Measurements from ENCODE around the gene GCAT.

The GCAT gene

GRCh38 chr22:37807410-37808293 is at the start of gene GCAT:
Gene GCAT, plus strand, starts transcription at chr22:37807934. Its CDS starts 34 bp downstream, at chr22:37807968.
- peak; percentile 98 for DNase-seq

- no peak for DNase-seq
Measured at GRCh38 chr22:37758694-37759093, 49.0 kb upstream of the GCAT start.

GRCh38 chr22:37759281-37759680 is 48.5 kb upstream of the GCAT start:
- no peak for DNase-seq

- DNase-seq: no peak
Measured at GRCh38 chr22:37760152-37760551, 47.6 kb upstream of the GCAT start.

- no peak for DNase-seq
Measured at GRCh38 chr22:37762389-37762836, 45.3 kb upstream of the GCAT start.

- DNase-seq: no peak
Measured at GRCh38 chr22:37763012-37763411, 44.7 kb upstream of the GCAT start.

GRCh38 chr22:37763652-37764051 is 44.1 kb upstream of the GCAT start:
- peak; percentile 68 for DNase-seq

GRCh38 chr22:37764622-37765021 is 43.1 kb upstream of the GCAT start:
- DNase-seq: peak; percentile 70

- no peak for DNase-seq
Measured at GRCh38 chr22:37765498-37765897, 42.2 kb upstream of the GCAT start.

GRCh38 chr22:37765953-37766576 is 41.7 kb upstream of the GCAT start:
- DNase-seq: no peak

- DNase-seq: no peak
Measured at GRCh38 chr22:37768273-37768672, 39.5 kb upstream of the GCAT start.

GRCh38 chr22:37769056-37769455 is 38.7 kb upstream of the GCAT start:
- no peak for DNase-seq

- DNase-seq: no peak
Measured at GRCh38 chr22:37771081-37771480, 36.7 kb upstream of the GCAT start.

GRCh38 chr22:37771702-37772427 is 35.9 kb upstream of the GCAT start:
- no peak for DNase-seq

- no peak for DNase-seq
Measured at GRCh38 chr22:37774728-37775127, 33.0 kb upstream of the GCAT start.

GRCh38 chr22:37775785-37776638 is 31.7 kb upstream of the GCAT start:
- no peak for DNase-seq

GRCh38 chr22:37776639-37777005 is 31.1 kb upstream of the GCAT start:
- DNase-seq: no peak

GRCh38 chr22:37777122-37777687 is 30.5 kb upstream of the GCAT start:
- no peak for DNase-seq

- DNase-seq: no peak
Measured at GRCh38 chr22:37778370-37779009, 29.2 kb upstream of the GCAT start.

GRCh38 chr22:37781434-37782059 is 26.2 kb upstream of the GCAT start:
- no peak for DNase-seq
